HEK293 (cell line): ENCODE measurements around the gene FOXM1.

Source experiments
- CTCF ChIP-seq: fragments of 450-650 bp; formaldehyde crosslinking; IDR thresholded peaks from 2 replicates; pipeline ENCODE4 v1.5.1; 2016; ENCODE audit warnings: missing biosample characterization, missing genetic modification characterization
- HOXC10 ChIP-seq: sonication (generic); formaldehyde crosslinking; IDR thresholded peaks from 2 replicates; pipeline ENCODE4 v1.8.1; 2023; ENCODE audit warnings: mild to moderate bottlenecking, missing genetic modification reagents
- ZNF146 ChIP-seq: fragments of 450-650 bp; formaldehyde crosslinking; IDR thresholded peaks from 2 replicates; pipeline ENCODE4 v1.5.1; 2016; ENCODE audit warnings: missing biosample characterization, missing genetic modification characterization

- no peak for TF ChIP-seq ZNF146
- no peak for TF ChIP-seq HOXC10 (CRISPR knock-in tag)
- no peak for TF ChIP-seq CTCF (tag by site-specific recombination)
Observed at GRCh38 chr12:2884810-2885209, 7.8 kb upstream of the FOXM1 start.
